Fibroblast of upper back skin (primary cell): ENCODE data around the gene CERS1.

Source experiments
- DNase-seq: peaks from one replicate; pipeline ENCODE4 v3.0.0-alpha.2; 2013

The CERS1 gene

GRCh38 chr19:18853755-18854427 is 42.1 kb downstream of the CERS1 start:
- no peak for DNase-seq

GRCh38 chr19:18852648-18853047 is 43.3 kb downstream of the CERS1 start:
- no peak for DNase-seq

- DNase-seq = no peak
Observed at GRCh38 chr19:18851673-18852325, 44.2 kb downstream of the CERS1 start.

GRCh38 chr19:18850471-18851375 is 45.2 kb downstream of the CERS1 start:
- no peak for DNase-seq

GRCh38 chr19:18849838-18850400 is 46.0 kb downstream of the CERS1 start:
- DNase-seq = no peak

- peak; percentile 41 for DNase-seq
Observed at GRCh38 chr19:18848878-18849661, 46.9 kb downstream of the CERS1 start.

- peak; percentile 60 for DNase-seq
Observed at GRCh38 chr19:18847549-18848463, 48.2 kb downstream of the CERS1 start.

GRCh38 chr19:18846862-18847548 is 49.0 kb downstream of the CERS1 start:
- DNase-seq = peak; percentile 73

- no peak for DNase-seq
Observed at GRCh38 chr19:18845961-18846360, 50.0 kb downstream of the CERS1 start.

- DNase-seq = no peak
Observed at GRCh38 chr19:18844806-18845329, 51.1 kb downstream of the CERS1 start.

GRCh38 chr19:18843960-18844359 is 52.0 kb downstream of the CERS1 start:
- no peak for DNase-seq

GRCh38 chr19:18842166-18842565 is 53.8 kb downstream of the CERS1 start:
- DNase-seq = no peak

GRCh38 chr19:18841400-18841799 is 54.6 kb downstream of the CERS1 start:
- DNase-seq = no peak

- no peak for DNase-seq
Observed at GRCh38 chr19:18840288-18841267, 55.4 kb downstream of the CERS1 start.

- DNase-seq = no peak
Observed at GRCh38 chr19:18839465-18840287, 56.3 kb downstream of the CERS1 start.

GRCh38 chr19:18834644-18834984 is 61.3 kb downstream of the CERS1 start:
- DNase-seq = no peak

- DNase-seq = no peak
Observed at GRCh38 chr19:18833849-18834643, 61.9 kb downstream of the CERS1 start.

GRCh38 chr19:18833141-18833476 is 62.8 kb downstream of the CERS1 start:
- no peak for DNase-seq
